HEK293T (cell line): Measurements from ENCODE around the gene USHBP1.

Experiments
- CTBP1 ChIP-seq: fragments of 450-650 bp; IDR thresholded peaks from 2 replicates; pipeline ENCODE4 v1.6.1; 2016; ENCODE audit warnings: borderline replicate concordance
- FOXK2 ChIP-seq: fragments of 450-650 bp; IDR thresholded peaks from 2 replicates; pipeline ENCODE4 v1.6.1; 2016; ENCODE audit warnings: mild to moderate bottlenecking
- FOXM1 ChIP-seq: fragments of 450-650 bp; IDR thresholded peaks from 2 replicates; pipeline ENCODE4 v1.6.1; 2017; ENCODE audit warnings: mild to moderate bottlenecking, borderline replicate concordance
- LEF1 ChIP-seq: fragments of 450-650 bp; IDR thresholded peaks from 2 replicates; pipeline ENCODE4 v1.6.1; 2017; ENCODE audit warnings: mild to moderate bottlenecking, borderline replicate concordance

DNA sequence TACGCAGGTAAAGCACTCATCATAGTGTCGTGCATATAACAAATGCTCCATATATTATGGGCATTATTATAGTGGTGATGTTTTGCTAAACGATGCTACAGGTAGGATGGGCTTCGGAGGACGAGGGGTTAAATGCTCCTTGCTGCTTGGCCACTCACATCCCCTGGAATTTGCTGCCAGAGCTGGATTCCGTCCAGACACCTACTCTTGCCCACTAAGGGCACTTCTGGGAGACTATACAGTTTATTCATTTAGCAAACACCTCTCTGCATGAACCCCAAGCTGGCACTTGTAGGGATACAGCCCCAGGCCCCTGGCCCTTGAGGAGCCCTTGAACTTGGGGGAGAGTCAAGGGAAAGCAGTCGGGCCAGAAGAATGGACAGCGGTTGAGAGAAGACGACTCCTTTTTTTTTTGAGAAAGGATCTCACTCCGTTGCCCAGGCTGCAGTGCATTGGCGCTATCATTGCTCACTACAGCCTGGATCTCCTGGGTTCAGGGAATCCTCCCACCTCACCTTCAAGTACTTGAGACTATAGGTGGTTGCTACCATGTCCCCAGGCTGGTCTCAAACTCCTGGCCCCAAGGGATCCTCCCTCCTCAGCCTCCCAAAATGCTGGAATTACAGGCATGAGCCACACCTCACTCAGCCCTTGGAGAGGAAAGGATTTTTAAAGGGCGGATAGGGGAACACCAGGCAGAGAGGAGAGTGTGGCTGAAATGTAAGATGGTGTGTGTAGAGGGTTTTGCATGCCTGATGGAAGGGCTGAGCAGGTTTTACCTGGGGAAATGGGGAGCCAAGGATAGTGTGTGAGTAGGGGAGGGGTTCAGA, 40.1 kb upstream of the USHBP1 start:
- TF ChIP-seq LEF1, result no peak
- no peak for TF ChIP-seq FOXK2
- no peak for TF ChIP-seq FOXM1
- no peak for TF ChIP-seq CTBP1
